B cell (primary cell): ENCODE measurements around the gene PDE4B. TPM values are rescaled to one million over a fixed set of nuclear protein-coding genes. Genes with fewer than 3 reads are reported as not detected.
A peak's percentile ranks its signal among the peaks of the same experiment; 100 is the strongest.

ENCODE experiments used
- ATAC-seq: fragments of 200-7000 bp; cut with Tn5 transposase; one replicate; pipeline ENCODE4 v1.10.0; 2021; ENCODE audit warnings: low read depth, mild to moderate bottlenecking, moderate number of reproducible peaks, moderate library complexity
- CTCF ChIA-PET: fragments of 350-600 bp; sonication (Branson Sonifier 250); formaldehyde crosslinking; loops from one replicate; lab custom pipeline; 2021; ENCODE audit warnings: antibody characterized with exemption, inconsistent platforms; lab: Charles Lee
- POLR2A ChIA-PET: fragments of 350-600 bp; sonication (Branson Sonifier 250); formaldehyde crosslinking; loops from one replicate; lab custom pipeline; 2021; ENCODE audit warnings: antibody characterized with exemption; lab: Charles Lee
- DNase-seq: peaks from one replicate; pipeline ENCODE4 v3.0.0; 2013
- H2AFZ ChIP-seq: 2 replicates; pipeline ENCODE4 v1.6.1; 2012; ENCODE audit warnings: mild to moderate bottlenecking, low read depth, low read length; ENCODE audit not compliant: insufficient read depth, poor library complexity, severe bottlenecking
- H3K27ac ChIP-seq, 2 donors: 1 replicate in 1 of 2; 2 replicates in 1 of 2; pipeline ENCODE4 v1.5.1; 2012 to 2013; ENCODE audit warnings: low read length in 2 of 2, mild to moderate bottlenecking in 2 of 2, moderate library complexity in 1 of 2
- H3K27me3 ChIP-seq, 4 experiments: fragments of 200-600 bp in 1 of 4; sonication (generic) in 1 of 4; replicated peaks in 1 of 4; 1 replicate in 2 of 4; 2 replicates in 2 of 4; pipeline versions ENCODE4 v1.6.1 to v1.7.0; 2013 to 2016; ENCODE audit warnings: low read length in 3 of 4, mild to moderate bottlenecking in 2 of 4, mixed read lengths in 1 of 4, moderate library complexity in 1 of 4; ENCODE audit not compliant: insufficient read depth in 4 of 4, control insufficient read depth in 3 of 4; ENCODE audit errors: control extremely low read depth in 1 of 4
- H3K36me3 ChIP-seq, 2 experiments: replicated peaks in 1 of 2; 1 replicate in 1 of 2; 2 replicates in 1 of 2; pipeline versions ENCODE4 v1.6.1 to v1.7.1; 2013; ENCODE audit warnings: low read length in 1 of 2; ENCODE audit not compliant: insufficient read depth in 2 of 2, control insufficient read depth in 1 of 2; ENCODE audit errors: control extremely low read depth in 1 of 2, extremely low read depth in 1 of 2
- H3K4me1 ChIP-seq, 2 donors: fragments of 200-600 bp in 1 of 2; sonication (generic) in 1 of 2; 1 replicate in 1 of 2; 2 replicates in 1 of 2; pipeline versions ENCODE4 v1.5.1 to v1.6.1; 2013 to 2017; ENCODE audit warnings: low read length in 2 of 2; ENCODE audit not compliant: control insufficient read depth in 2 of 2, insufficient read depth in 2 of 2
- H3K4me2 ChIP-seq: replicated peaks from 2 replicates; pipeline ENCODE3; 2012; ENCODE audit warnings: mild to moderate bottlenecking, low read depth, low read length; ENCODE audit not compliant: poor library complexity, severe bottlenecking
- H3K4me3 ChIP-seq, 5 experiments: fragments of 200-600 bp in 1 of 5; sonication (generic) in 1 of 5; 1 replicate in 3 of 5; 2 replicates in 2 of 5; pipeline versions ENCODE4 v1.5.1 to v1.7.0; 2011 to 2016; ENCODE audit warnings: low read length in 4 of 5, mild to moderate bottlenecking in 4 of 5, low read depth in 2 of 5, control low read depth in 1 of 5, moderate library complexity in 1 of 5; ENCODE audit not compliant: insufficient read depth in 1 of 5; ENCODE audit errors: control extremely low read depth in 1 of 5, extremely low read depth in 1 of 5
- H3K79me2 ChIP-seq: fragments of 200-600 bp; sonication (generic); one replicate; pipeline ENCODE4 v1.6.0; 2016; ENCODE audit warnings: low read length; ENCODE audit not compliant: control insufficient read depth, insufficient read depth
- H3K9ac ChIP-seq: fragments of 200-600 bp; sonication (generic); 2 replicates; pipeline ENCODE4 v1.6.1; 2017; ENCODE audit warnings: mild to moderate bottlenecking, low read length, moderate library complexity
- H3K9me3 ChIP-seq, 3 donors: one replicate each; pipeline versions ENCODE4 v1.6.1 to v1.7.1; 2013; ENCODE audit warnings: low read length in 2 of 3; ENCODE audit not compliant: control insufficient read depth in 2 of 3, insufficient read depth in 1 of 3; ENCODE audit errors: control extremely low read depth in 1 of 3
- H4K20me1 ChIP-seq: 2 replicates; pipeline ENCODE4 v1.6.0; 2012; ENCODE audit warnings: mild to moderate bottlenecking, low read length; ENCODE audit not compliant: insufficient read depth, control insufficient read depth, poor library complexity, severe bottlenecking
- H3K27ac Mint-ChIP-seq: one replicate; pipeline ENCODE4 v1.8.0; 2021; ENCODE audit warnings: mixed read lengths
- H3K27me3 Mint-ChIP-seq: one replicate; pipeline ENCODE4 v1.8.0; 2021; ENCODE audit warnings: mixed read lengths
- H3K4me1 Mint-ChIP-seq: one replicate; pipeline ENCODE4 v1.8.0; 2021; ENCODE audit warnings: mixed read lengths
- H3K4me3 Mint-ChIP-seq: one replicate; pipeline ENCODE4 v1.8.0; 2021; ENCODE audit warnings: mixed read lengths
- H3K9me3 Mint-ChIP-seq: one replicate; pipeline ENCODE4 v1.8.0; 2022; ENCODE audit warnings: mixed read lengths; ENCODE audit not compliant: insufficient read depth
- CTCF ChIP-seq: fragments of 200-600 bp; IDR thresholded peaks from one replicate; pipeline ENCODE4 v1.8.0; 2022; ENCODE audit warnings: antibody characterized with exemption, mild to moderate bottlenecking
- EZH2 ChIP-seq: IDR thresholded peaks from 2 replicates; pipeline ENCODE4 v1.6.1; 2012; ENCODE audit warnings: borderline replicate concordance, low read depth, mild to moderate bottlenecking, moderate library complexity, low read length; ENCODE audit not compliant: insufficient read depth, poor library complexity, severe bottlenecking
- WGBS: methylation state at CpG from one replicate; pipeline ENCODE4 v1.1.5; 2013; ENCODE audit warnings: missing lambda C conversion rate; ENCODE audit not compliant: insufficient coverage; 5-methylcytosine and 5-hydroxymethylcytosine counted together
- intact Hi-C: fragments of 100-400 bp; cut with micrococcal nuclease; formaldehyde crosslinking; loops from one replicate; pipeline ENCODE4 v1.10.0; 2022
- polyA plus RNA-seq: library from polyadenylated mRNA; depleted of rRNA; stranded (reverse); fragments of >200 nt; gene quantifications from 2 replicates; pipeline ENCODE4 v1.2.3, GENCODE V29; 2012
- total RNA-seq, 2 donors: library from RNA; stranded (reverse); fragments of 120-200 nt in 1 of 2; gene quantifications; 1 replicate in 1 of 2; 2 replicates in 1 of 2; pipeline versions ENCODE4 v1.2.3 to v1.2.4, GENCODE V29; 2013 to 2022

Gene PDE4B
- total and polyA plus RNA-seq, 2 donors (not counting 1 experiment from before 2014, with no cell fraction given) = 63.7 to 242 TPM

GRCh38 chr1:66381621-66382275, 589.1 kb downstream of the PDE4B start:
- no peak overlapping the region for H2AFZ ChIP-seq
- H3K4me1 ChIP-seq = peaks cover 56 to 57% of the 10 kb centered on the region in 2 donors
- peak overlapping the region; percentile 67 to 83 for H3K27ac ChIP-seq
- Mint-ChIP-seq H3K4me3 (peak overlapping the region; percentile 74), H3K27ac (peak overlapping the region; percentile 85), H3K27me3 (no peaks in the 10 kb centered on the region), H3K4me1 (peaks cover 64% of the 10 kb centered on the region), H3K9me3 (peaks cover 5% of the 10 kb centered on the region)
- H3K79me2 ChIP-seq = peaks cover 23% of the 10 kb centered on the region
- CTCF ChIA-PET = interaction anchor here (1.0 to 12.3 kb wide), 8 partner anchors 10 to 100 kb away, joined by 3 to 181 read pairs (median 12); no protein-coding TSS in a partner anchor
- no peak for DNase-seq
- H4K20me1 ChIP-seq = no peaks in the 10 kb centered on the region
- POLR2A ChIA-PET = interaction anchor here (0.8 to 1.2 kb wide), 3 partner anchors 14 to 20 kb away, joined by 3 to 4 read pairs (median 3); no protein-coding TSS in a partner anchor
- 97% methylated on average over 7 of the region's 9 CpGs for WGBS
- H3K36me3 ChIP-seq = no peaks in the 10 kb centered on the region
- no peak overlapping the region for H3K9ac ChIP-seq
- no peak for TF ChIP-seq CTCF
- no peak for TF ChIP-seq EZH2
- H3K4me2 ChIP-seq = peak overlapping the region; percentile 69
- H3K9me3 ChIP-seq = peaks cover 1 to 18% (median 14%) of the 10 kb centered on the region in 3 donors
- intact Hi-C loops = no loop called here
- H3K4me3 ChIP-seq = no peak overlapping the region
- H3K27me3 ChIP-seq = no peaks in the 10 kb centered on the region
- ATAC-seq = no peak

- Mint-ChIP-seq H3K4me1 (peaks cover 52% of the 10 kb centered on the region), H3K4me3 (no peak overlapping the region), H3K27me3 (no peaks in the 10 kb centered on the region), H3K27ac (peak overlapping the region; percentile 37), H3K9me3 (peaks cover 5% of the 10 kb centered on the region)
- Histone ChIP-seq H3K27ac (no peak overlapping the region), H4K20me1 (no peaks in the 10 kb centered on the region), H2AFZ (no peak overlapping the region), H3K4me1 (peaks cover 46 to 47% of the 10 kb centered on the region in 2 donors), H3K4me2 (no peak overlapping the region), H3K27me3 (no peaks in the 10 kb centered on the region), H3K9me3 (peaks cover 2 to 23% (median 14%) of the 10 kb centered on the region in 3 donors), H3K4me3 (no peak overlapping the region), H3K36me3 (peaks cover 0 to under 1% of the 10 kb centered on the region in 2 experiments), H3K79me2 (peaks cover 19% of the 10 kb centered on the region), H3K9ac (no peak overlapping the region)
- POLR2A ChIA-PET = no interaction called here
- CTCF ChIA-PET = interaction anchor here (0.9 to 12.3 kb wide), 5 partner anchors 12 to 61 kb away, joined by 3 to 181 read pairs (median 4); no protein-coding TSS in a partner anchor
- TF ChIP-seq EZH2 (no peak), CTCF (no peak)
- no peak for DNase-seq
- no peak for ATAC-seq
- intact Hi-C loops = no loop called here
- 100% methylated on average over 5 of the region's 5 CpGs for WGBS
These were observed 590.5 kb downstream of the PDE4B start for GRCh38 chr1:66383168-66383567.
